AG20443 (cell line): ENCODE measurements around the gene TSPOAP1.
A peak's percentile ranks its signal among the peaks of the same experiment; 100 is the strongest.

Source experiments
- DNase-seq: peaks from one replicate; pipeline ENCODE4 v3.0.0; 2012; ENCODE audit warnings: low spot score, mixed read lengths

TSPOAP1 gene

DNA sequence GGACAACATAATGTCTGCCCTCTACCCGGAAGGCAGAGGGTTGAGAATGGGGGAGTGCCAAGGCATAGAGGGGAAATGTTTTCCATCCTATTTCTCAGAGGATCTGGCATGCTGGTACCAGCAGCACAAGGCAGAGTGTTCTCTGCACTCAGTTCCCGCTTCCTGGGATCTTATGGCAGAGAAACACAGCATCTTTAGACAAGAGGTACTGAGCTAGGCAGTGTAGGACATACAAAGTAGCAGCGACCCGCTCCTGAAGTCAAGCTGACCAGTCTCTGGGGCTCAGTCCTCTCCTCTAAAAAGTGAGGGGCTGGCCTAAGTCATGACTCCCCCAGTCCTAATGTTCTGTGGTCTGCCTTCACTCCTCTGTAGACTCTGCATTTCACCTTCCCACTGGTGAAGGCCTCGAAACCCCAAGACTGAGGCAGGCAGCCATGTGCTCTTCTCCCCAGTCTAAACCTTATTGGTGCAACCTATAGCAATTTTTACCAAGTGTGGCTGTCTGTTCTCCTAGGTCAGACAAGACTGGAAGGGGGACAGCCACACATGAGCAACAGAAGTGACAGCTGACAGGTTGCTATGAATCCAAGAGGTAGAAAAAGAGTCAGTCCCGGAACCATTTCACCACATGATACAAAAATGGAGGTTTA, 11.3 kb upstream of the TSPOAP1 start:
- no peak for DNase-seq

DNA sequence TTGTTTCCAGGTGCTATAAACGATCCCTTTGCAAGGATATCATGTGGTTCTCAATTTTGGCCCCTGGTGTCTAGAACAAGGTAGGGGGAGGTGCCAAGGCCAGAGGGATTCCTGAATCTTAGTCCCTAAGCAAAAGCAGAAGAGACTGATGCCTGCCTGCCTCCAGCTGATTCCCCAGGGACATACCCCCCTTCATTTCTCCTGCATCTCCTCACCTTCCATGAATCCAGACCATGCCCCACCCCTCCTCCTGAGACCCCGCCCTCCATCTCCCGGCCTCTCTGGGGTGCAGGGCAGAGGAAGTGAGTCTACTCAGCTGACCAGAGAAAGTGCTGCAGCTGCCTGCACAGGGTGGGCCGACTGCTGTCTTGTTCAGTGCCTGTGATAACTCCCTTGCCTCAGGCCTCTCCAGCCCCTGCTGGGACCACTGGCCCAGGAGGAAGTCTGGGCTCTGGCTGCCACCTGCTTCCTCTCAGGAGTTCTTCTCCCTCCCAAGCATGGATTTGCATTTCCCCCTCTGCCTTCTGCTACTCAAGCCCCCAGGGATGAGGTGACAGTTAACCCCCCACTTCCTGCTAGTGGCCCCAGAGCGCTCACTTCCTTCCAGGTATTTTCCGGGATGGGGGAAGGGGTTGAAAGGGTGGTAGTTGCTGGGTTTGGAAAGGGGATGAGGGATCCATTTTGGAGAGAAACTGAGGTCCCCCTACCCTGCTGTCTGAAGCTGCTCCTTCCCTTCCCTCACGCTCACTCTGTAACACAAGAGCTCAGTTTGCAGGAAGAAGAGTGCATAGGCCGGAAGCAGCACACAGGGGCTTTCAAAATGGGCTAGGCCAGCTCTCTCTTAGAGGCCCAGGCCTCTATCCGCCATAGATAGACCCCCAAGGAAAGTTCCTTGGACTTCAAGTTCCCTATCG, 10.5 kb upstream of the TSPOAP1 start:
- DNase-seq = peak; percentile 71

DNA sequence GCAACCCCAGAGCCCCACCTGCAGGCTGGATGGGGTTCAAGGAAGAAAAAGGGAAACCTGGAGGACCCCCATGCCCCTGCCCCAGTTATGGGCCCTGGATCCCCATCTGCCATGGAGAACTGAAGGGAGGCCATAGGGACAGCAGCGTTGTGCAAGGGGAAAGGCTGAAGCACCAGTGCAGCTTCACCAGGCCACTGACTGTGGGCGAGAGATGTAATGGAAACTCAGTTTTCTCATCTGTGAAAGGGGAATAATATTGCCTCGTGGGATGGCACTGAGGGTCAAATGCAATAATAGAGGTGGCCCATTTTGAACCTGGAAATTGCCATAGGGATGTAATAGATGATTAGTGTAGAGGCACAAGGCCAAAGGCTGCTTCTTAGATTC, 9.9 kb upstream of the TSPOAP1 start:
- no peak for DNase-seq

DNA sequence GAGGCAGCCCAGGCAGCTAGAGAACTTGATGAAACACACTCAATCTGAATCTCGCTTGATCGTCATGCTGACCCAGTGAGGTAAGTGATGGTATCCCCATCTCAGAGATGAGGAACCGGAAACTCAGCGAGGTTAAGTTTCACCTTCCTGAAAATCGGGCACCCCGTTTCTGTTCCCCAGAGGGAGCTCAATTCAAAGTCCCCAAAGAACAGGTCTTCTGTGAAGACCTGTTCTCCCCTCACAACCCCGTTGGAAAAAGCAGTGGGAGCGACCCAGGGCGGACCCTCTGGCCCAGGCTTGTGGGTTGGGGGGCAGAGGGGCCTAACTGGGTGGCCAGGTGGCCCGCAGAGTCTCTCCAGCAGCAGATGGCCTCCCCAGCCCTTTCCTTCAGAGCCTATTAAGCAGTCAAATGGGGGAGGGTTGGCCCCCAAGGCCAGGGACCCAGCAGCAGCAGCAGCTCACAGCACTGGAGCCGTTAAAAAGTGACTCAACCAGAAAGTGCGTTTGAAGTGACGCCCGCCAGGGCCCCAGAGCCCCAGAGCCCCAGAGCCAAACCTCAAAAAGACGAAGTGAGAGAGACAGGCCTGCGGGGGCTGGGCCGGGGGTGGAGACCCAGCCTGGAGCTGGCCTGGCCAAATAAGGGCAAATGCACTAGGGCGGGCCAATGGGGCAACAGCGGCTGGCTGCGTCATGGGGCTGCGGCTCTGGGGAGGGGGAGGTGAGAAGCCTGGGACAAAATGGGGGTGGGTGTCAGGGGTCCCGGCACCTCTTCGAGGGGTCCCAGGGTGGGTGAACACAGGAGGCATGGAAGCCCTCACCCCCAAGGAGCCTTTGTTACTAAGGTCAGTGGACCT, 9.2 kb upstream of the TSPOAP1 start:
- peak; percentile 92 for DNase-seq

DNA sequence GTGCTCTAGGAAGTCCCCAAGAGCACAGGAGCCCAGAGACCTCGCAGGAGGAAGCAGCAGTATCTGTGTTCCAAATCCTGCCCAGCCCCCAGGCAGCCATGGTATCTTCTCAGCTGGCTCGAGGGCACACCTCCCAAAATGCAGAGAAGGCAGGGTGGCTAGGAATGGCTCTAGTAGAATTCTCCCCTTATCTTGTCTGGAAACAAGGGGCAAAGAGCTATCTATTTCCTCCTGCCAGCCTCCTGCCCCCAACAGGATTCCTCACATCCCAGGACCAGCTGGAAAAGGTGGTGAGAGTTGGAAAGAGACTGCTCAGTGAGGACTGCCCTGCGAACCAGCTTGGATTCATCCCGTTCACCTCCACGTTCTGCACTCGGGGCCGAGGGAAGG, 8.6 kb upstream of the TSPOAP1 start:
- no peak for DNase-seq

DNA sequence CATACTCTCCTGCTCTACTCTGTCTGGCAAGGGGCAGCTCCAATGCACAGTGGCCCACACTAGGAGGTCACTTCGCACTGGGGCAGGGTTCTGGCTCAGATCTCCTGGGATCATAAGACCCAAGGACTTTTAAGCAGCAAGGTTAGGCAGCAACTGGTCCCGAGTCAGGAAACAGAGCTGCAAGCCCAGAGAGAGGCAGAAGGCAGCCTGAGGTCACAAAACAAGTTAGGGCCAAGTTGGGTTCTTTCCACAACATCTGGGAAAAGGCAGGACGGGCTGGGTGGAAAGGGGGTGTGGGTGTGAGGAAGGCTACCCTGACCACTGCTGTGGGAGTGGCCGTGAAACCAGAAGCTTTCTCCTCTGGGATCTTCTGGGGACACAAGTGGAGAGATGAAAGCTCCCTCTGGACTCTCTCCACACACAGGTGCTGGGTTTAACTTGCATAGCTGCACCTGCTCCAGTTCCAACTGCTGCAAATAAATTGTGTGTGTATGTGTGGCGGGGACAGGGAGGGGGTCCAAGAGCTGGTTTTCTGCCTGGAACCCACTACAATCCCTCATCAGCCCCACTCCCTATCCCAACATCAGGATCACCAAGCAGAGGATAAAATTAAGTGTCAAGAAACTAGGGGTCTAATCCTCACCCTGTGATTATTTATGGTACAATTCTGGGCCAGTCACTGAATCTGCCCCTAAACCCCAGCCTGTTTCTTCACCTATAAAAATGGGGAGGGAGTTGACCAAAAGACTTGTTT, 8.0 kb upstream of the TSPOAP1 start:
- peak; percentile 84 for DNase-seq

DNA sequence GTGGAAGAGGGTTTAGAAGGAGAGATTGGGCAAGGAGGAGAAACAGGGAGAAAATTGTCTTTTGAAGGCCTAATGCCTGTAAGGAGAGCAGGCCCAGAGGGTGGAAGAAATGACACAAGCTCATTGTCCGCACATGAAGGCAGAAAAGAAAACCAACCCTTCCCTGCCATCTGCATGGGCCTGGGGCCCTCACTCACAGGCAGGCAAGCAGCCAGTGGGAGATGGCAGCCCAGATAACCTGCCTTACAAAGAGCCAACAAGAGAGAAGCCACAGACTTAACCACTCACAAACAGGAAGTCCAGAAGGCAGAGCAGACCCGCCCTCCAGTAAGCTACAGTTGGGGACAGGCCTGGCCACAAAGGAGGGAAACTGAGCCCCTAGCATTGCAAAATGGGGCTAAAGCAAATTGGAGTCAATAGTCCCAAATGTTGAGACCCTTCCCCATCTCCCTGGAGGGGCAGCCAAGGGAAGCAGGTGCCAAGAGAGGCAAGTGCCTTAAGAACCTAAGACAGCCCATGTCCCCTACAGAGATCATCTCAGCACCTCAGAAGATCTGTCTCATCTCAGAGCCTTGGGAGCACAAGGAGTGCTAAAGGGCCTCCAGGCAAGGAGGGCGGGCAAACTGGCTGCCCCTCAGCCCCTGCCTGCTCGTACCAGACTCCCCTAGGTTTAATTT, 7.3 kb upstream of the TSPOAP1 start:
- no peak for DNase-seq

DNA sequence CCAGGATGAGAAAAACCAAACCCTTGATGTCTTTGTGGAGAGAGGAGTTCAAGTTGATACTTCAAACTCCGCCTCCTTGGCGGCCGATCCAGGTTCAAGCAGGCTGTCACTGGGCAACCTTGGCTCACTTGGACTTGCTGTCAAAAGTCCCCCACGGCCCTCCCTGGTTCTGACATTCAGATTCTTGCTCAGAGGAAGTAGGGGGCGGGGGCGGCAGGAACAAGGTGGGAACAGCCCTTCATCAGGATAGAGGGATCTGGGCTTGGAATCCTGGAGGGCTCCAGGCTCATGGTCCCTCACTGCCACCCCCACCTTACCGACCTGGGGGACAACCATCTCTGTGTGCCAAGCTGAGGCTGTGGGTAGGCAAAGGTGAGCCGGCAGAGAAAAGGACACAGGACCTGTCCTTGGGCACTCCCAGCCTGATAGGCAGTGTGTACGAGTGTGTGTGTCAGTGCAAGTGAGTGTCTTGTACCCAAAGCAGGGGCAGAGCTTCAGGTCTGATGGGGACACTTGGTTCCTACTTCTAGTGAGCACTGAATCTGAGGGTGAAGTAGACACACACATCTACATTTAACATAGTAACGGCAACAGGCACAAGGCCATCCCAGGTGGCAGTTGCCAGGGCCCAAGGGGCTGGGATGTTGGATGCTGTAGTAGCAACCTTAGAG, 6.6 kb upstream of the TSPOAP1 start:
- DNase-seq = no peak

DNA sequence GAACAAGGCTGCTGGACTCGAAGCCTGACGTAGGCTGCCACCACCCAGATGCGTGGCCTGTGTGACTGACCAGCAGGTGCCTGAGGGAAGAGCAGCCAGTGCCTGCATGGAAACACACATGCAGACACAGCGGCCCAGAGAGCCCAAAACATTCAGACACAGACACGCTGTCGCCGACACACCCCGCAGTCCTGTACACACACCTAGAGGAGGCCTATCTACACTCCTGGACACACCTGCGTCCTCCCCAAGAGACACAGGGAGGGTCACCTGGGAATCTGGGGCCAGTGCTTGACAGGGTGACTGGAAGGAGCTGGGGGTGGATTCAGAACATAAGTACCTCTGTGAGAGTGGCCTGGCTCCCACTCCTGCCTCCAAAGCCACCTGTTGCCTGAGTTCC, 6.1 kb upstream of the TSPOAP1 start:
- no peak for DNase-seq

DNA sequence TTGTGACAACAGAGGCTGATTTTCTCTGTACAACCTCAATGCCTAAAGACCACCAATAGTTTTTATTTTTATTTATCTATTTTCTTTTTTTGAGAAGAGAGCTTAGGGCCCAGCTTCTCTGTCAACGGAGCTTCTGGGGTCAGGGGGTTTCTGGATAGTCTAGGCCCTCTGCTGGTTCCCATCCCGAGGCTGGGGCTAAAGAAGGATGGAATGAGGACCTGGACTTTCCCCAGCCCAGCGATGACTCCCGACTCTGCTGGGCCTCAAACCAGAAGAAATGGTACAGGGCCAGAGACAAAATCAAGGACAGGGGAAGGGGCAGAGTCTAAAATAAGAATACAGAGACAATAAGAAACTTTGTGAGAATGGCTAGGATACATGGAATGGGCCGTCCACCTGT, 5.7 kb upstream of the TSPOAP1 start:
- DNase-seq = no peak

DNA sequence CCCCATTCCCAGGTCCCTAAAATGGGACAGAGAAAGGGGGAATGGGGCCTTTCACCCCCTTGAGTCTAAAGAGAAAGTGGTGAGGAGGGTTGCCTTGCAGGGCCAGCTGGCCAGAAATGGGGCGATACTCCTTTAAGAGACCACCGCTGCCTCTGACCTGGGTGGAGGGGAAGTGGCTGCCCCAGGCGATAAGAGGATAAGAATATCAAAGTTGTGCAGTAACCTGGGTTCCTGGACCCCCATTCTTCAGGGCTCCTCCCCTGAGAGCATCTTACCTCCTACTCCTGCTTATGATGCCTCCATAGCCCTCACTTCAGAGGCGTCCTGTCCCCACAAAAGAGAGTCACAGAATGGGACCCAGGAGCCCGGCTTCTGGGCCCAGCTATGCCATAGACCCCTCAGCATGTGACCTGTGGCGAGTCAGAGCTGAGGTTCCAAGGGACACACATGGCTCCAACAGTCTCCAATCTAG, 5.2 kb upstream of the TSPOAP1 start:
- no peak for DNase-seq

DNA sequence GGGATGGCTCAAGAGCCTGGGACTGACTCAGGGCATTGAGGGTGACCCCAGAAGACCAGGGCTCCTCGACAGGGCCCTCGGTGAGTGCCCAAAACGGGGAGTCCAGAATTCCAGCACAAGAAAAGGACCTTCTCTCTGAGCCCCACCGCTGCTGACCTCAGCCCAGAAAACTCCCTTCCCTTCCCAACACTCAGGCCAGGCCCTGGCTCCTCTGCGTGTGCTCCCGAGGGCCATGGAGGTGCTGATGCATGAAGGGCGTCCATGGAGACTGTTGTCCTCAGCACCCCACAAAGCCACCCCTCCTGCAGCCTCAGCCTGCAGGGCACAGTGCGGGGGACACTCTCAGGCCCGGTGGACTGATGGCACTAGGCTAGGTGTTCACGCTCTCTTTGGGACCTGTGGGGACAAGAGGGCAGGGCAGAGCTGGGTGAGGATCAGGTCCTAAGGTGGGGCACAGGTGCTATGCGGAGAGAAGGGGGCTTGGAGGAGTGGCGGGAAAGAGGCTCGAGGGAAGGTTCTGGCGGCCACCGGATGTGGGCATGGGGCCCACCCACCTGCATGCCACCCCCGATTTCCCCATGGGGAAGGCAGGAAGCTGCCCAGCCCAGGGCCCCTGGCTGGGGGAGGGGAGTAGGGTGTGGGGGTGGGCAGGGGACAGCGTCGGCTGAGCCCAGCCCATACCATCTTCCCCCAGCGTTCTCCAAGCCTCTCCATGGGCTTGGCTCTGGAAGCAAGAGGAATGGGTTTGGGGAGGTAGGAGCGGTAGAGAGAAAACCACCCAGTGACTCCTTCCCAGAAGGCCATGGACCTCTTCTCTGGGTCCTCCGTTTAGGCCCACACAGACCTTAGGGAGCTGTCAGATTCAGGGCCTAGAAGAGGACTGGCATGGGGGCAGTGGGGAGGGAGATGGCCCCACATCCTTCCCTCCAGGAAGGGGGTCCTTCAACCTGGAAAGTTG, 4.5 kb upstream of the TSPOAP1 start:
- no peak for DNase-seq

DNA sequence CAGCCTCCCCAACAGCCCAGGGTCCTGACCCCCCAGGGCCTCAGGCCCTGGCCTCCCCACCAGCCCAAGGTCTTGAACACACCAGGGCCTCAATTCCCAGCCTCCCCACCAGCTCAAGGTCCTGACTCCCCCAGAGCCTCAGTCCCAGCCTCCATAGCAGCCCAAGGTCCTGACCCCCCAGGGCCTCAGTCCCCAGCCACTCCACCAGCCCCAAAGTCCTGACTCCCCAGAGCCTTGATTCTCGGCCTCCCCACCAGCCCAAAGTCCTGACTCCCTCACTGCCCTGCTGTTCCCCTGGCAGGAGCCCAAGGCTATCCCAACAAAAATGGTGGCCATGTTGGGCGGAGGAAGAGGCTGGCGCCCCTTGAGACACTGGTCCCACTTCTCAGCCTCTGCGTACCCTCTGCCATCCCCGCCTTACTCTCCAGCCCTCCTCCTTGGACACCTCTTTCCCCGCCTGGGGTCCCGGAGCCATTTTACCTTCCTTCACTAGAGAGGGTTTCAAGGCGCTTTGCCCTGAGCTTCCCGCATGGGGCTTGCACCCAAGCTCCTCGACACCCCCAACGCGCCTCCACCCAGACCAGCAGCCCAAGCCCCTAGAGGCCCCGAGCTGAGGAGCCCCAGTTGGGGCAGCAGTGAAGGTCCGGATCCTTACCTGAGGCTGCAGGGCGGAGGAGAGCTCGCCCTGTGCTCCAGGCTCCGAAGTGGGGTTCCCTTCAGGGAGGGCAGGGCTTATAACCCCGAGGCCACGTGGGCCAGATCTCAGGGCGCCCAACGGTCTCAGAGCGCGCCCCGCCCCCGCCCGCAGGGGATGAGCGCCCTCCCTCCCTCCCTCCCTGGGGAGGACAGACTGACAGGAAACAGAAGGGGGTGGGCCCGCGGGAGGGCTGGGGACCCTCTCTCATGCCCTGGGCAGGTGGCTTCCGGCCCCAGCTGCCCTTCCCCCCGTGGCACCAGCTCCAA, 3.5 kb upstream of the TSPOAP1 start:
- DNase-seq = no peak

DNA sequence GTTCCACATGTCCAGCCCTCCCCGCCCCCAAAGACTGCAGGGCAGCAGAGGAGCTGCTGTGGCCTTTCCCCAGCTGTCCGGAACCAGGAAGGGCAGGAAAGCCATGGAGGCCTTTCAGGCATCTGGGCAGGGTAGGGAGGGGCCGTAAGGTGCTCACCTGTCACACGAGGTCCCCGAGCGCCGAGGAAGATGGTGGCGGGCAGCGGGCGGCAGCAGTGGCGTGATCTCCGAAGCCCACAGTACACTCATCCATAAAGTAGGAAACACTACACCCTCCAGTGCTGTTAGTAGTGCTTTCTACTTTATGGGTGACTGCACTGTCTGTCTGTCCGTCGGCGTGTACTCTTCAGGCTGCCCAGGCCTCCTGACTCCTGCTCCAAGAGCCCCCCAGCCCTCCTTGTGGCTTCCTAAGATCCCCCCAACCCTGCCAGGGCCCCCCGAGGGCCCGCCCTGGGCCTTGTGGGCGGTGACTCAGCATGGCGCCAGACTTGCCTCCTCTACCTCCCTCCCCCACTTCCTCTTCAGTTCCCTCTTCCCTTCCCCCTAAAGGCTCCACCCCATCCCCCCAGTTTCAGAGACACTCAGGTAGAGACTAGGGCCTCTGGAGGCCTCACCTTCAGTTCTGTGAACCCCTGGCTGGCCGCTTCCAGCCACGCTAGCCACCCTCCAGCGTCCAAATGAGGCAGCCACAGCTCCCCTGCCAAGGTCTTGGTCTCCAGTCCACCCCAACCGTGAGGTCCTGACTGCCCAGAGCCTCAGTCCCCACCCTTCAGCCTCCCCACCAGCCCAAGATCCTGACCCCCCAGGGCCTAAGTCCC, 2.6 kb upstream of the TSPOAP1 start:
- no peak for DNase-seq

DNA sequence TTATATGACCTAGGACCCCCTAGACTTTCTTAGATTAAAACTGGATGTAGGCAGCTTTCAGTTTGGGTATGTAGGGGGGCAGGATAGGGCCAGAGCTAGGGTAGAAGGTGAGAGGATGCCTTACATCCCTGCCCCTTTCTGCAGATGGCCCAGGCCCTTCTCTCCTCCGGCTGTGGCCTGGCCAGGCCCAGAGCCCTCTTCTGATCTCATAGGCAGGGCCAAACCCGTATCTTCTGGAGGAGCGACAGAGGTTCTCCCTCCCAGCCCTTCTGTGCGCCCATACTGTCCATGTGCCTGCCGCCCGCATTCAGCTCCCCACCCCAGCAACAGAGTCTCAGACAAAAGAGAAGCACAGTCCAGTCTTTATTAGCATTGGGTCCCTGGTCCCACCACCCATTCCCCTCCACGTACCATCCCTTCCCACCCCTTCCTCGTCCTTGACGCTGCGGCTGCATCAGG, 2.0 kb upstream of the TSPOAP1 start:
- DNase-seq = no peak

DNA sequence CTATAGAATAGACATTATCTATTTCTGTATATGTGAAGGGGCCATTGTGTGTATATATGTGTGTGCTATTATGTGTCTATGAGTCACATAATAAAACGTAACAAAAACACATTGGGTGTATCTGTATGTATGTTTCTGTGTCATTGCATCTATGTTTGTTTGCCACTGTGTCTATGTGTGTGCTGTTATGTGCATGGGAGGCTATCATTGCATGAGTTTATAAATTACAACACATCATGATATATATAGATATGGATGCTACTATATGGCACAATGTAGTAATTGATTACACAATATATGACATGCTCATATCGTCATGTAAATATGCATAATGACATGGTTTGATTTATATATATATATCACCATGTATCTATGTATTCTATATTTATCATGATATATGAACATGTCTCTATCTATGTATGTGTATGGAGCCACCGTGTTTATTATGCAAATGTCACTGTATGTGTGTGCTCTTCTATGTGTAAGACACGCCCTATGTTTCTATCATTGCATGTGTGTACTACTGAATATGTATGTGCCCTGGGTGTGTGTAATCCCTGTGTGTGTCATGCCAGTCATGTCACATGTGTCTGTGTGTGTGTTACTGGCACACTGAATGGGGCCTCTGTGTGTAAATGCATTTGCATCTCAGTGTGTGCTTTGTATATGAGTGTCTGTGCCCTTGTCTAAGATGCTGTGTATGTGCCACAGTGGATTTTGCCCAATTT, 1.4 kb upstream of the TSPOAP1 start:
- no peak for DNase-seq
